HS-27A (cell line): Measurements from ENCODE around the gene CPOX.

ENCODE experiments used
- DNase-seq: peaks from one replicate; pipeline ENCODE4 v3.0.0-alpha.2; 2012; ENCODE audit warnings: low read depth, missing footprints

CPOX gene

GRCh38 chr3:98596087-98596486 lies 2.7 kb upstream of the CPOX start:
- no peak for DNase-seq

GRCh38 chr3:98594628-98595324 lies 1.4 kb upstream of the CPOX start:
- DNase-seq, result no peak

DNA sequence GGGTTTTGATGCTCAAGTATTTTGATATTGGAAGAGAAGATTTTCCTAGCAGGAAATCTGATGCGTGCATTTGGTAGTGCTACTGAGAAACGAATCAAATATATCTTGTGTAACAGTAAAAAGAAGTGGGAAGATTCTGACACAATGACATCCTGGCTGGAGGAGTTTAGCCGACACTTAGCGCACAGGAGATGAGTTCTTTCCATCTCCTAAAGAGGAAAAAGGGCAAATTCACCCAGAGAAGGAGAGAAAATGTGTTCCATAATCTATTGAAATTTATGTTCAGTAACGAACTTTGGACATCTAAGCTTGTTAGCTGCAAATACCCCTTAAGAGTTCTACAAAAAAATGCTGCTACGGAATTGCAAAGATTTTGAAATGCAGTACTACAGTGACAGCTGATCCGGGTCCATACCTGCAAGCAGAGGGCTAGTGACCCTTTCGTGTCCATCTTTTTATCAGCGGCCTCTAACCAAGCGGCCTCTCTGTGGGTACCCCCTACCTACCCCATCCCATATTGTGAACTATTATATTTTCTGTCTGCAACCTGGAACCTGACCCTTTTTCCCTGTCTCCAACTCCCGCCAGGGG lies 971 bp downstream of the CPOX start:
- DNase-seq, result no peak

GRCh38 chr3:98589331-98590036 lies 3.9 kb downstream of the CPOX start:
- DNase-seq, result no peak

- DNase-seq, result no peak
Measured at GRCh38 chr3:98588065-98588464, 5.3 kb downstream of the CPOX start.

DNA sequence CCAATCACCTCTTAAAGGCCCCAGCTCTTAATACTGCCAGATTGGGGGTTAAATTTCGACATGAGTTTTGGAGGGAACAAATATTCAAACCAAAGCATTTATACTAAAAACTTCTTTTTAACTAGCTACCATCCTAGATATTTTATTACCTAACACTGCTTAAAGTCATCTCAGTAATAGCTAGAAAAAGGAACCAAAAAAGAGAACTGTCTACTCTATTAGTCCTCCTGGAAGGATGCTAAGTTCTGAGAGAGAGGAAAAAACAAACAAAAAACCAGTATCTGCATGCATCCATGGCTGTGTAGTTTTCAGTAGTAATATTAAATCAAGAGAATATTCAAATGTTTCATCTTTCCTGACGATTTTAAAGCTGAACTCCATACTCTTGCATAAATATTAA lies 5.8 kb downstream of the CPOX start:
- no peak for DNase-seq

DNA sequence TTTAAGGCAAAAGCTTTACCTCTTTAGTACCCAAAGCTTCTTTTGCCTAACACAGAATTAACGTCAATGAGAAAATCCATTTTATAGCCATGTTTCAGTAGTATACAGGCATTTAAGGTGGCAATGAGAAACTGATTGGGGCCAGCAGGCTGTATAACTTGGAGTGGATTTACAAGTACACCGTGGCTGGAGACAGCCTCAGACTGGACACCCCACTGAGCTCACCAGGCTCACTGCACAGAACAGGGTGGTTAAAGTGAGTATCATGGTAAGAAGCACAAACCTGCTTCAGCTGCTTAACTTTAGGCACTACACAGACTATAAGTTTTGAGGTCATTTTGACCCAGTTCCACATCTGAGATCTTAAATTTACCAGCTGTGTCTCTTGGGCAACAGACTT lies 8.9 kb downstream of the CPOX start:
- no peak for DNase-seq

- no peak for DNase-seq
Measured at GRCh38 chr3:98583766-98584165, 9.6 kb downstream of the CPOX start.

- DNase-seq, result no peak
Measured at GRCh38 chr3:98582042-98582441, 11.4 kb downstream of the CPOX start.

DNA sequence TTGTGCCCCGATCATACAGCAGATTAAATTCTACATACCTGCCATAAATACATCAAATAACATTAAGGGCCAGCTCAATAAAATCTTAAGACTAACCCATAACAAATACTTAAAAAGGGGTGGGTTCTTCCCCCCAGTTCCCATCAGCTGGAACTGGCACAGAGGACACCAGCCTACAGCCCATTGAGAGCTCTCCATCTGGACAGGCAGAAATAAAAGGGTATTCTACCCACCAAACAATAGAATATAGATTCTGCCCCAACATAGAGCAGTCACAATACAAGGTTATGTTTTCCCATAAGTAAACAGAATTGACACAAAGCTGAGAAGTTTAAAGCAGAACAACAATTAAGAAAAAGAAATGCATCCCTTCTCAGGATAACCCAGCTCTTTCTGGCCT lies 11.9 kb downstream of the CPOX start:
- DNase-seq, result no peak

DNA sequence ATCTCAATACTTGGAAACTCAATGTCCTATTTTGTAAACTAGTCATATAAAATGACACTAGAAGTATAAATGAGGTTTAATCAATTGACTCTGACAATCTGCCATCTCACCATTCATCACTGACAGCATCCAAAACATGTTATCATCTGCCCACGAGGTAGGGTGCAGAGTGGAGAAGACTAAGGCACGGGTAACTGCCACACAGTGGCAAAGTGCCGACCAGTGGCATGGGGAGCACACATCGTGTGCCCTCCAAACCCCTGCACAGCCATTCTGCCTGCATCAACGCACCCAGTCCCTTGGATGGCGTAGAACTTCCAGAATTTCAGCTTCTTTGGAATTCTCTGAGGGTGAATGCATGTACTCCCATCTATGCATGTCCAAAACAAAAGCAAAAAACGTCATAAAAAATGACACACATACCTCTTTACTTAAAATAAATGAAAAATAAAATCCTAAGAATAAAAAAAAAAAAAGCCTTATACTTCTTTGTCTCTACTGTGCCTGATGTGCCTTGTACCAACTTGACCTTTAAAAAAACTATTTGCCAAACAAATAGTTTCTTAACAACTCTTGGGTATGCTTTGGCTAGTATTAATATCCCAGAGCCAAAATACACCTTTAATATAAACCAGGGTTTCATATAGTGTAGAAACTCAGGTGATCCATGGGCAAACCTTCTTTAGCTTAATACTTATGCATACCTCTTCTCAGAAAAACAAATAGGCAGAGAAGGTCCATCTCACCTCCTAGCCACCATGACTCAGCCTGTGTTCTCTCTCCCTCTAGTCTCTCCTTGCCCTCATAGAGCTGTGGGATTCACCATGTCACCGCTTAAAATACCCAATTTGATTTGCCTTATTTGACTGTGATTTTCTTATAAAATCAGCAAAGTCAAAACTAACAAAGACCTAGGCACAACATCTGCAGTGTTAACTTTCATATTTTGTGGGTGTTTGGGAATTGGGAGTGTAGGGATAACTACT lies 12.7 kb downstream of the CPOX start:
- DNase-seq, result no peak

DNA sequence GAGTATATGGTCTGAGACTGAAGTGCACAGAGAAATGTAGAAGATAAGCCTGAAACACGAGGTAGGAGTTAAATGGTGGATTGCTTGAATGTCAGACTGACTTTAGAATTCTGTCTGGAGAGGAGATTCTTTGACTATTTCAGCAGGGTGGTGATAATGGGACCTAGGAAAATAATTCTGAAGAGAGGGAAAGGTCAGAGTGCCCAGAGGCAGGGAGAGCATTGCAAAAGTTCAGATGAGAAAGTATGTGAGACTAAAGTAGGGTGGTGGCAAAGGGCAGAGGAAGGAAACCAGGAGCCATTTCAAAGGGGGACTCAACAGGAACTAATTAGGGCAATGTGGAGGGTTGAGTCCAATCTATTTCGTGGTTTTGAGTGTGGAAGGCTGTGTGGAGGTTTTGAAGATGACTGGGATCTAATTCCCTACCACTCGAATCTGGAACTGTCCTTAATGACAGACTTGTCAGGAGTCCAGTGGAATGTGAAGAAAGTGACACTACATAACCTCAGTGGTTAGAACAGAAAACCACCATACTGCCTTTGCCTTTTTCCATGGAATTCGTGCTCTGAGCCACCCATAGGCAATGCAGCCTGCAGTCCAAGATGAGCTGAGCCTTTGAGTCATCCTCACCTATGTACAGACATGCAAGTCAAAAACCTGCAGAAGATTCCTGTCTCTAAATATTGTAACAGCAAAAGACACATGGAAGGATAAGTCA lies 16.1 kb downstream of the CPOX start:
- no peak for DNase-seq

DNA sequence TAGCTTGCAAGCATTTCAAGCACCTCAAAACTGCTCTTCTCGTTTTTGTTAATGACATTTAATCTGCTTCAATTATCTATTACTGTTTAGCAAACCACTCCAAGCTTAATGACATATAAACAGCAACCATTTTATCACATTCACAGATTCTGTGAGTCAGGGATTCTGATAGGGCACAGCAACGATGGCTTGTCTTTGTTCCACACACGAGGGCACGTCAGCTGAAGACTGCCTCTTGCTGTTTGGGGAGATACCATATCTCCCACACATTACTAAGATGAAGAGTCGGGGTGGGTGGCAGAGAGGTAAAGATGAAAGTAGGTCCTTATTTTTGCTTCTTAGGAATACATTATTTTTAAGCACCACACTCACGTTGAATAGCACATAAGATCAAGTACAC lies 19.3 kb downstream of the CPOX start:
- no peak for DNase-seq

DNA sequence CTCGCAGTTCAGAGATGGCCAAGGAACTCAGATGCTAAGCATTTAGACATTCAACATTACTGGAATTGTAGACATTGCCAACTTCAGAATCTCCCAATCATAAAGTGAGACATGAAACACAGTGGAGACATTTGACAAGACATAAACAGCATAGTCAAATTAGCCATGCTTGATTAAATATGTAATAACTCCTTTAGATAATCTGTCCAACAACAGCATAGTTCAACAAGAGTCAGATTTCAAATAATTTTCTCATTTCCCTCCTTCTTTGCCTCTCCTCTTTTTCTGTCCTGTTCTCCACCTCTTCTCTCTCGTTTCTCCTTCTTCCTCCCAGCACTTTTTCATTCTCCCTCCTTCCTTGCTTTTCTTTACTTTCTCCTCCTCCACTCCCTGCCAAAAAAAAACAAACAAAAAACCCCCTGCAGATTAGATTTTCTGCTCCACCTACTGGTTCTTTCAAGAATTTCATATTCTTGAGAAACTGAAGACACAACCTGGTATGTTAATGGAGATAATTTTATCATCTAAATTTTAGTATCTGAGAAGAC lies 20.2 kb downstream of the CPOX start:
- no peak for DNase-seq

- DNase-seq, result no peak
Measured at GRCh38 chr3:98568402-98568801, 25.0 kb downstream of the CPOX start.

DNA sequence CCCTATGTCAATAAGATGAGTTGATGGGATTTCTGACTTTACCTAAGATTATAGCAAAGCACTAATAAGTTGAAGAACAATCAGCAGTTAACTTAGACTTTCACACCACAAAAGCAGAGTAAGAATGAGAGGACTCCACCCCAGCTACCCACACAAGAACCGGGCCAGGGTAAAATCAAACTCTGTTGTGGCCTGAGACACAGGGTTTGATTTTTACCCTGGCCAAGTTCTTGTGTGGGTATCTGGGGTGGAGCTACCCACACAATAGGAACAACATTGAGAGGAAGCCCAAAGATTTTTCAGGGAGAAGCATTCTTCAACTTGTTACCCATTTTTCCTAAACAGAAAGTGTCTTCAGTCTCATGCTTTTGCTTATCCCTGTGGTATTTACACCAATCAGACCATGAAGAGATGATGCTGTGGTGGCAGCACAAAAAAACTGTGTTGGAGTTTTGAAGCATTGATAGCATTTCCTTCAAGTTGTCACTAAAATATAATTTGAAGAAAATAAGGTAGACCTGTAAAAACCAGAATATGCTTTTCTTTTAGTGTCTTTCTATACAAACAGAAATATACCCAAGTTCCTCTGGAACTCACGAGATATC lies 25.6 kb downstream of the CPOX start:
- no peak for DNase-seq

- no peak for DNase-seq
Measured at GRCh38 chr3:98565843-98566242, 27.6 kb downstream of the CPOX start.

DNA sequence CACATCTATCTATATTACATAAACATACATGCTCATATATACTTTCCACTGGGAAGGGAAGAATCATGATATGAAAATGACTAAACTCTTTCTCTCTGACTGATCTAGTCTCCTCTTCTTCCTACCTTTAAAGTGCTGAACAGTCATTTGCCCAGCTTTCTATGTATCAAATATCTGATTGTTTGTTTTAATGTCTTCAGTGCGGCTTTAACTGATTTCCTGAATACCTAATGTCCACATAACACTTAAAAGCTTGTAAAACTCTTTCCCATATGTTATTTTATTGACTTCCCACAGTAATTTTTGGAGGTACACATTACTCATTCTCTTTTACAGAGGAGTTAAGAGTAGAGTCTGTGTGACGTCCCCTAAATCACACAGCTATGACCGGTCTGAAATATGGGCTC lies 28.2 kb downstream of the CPOX start:
- no peak for DNase-seq

DNA sequence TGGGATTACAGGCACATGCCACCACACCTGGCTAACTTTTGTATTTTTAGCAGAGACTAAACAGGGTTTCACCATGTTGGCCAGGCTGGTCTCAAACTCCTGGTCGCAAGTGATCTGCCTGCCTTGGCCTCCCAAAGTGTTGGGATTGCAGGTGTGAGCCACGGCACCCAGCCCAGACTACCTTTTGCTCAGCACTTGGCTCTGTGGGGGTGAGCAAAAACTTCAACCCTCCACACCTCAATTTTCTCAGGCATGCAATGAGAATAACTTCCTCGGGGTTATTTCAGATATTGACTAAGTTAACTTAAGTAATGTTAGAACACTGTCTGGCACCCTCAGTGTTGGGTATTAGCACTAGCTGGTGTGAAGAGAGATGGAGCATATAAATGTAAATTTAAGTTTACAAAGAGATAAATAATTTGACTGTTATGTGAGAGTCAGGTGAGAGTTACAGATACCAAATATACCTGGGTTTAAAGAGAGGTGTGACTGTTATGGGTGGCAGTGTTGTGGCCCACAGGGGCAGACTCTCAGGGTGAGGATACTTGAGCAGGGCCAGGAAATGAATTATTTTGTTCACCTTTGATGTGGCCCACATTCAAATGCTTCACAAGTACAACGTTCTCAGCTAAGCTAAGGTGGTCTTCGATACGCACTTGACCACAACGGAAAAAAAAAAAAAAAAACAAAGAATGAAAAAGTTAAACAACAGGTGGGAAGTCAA lies 29.0 kb downstream of the CPOX start:
- DNase-seq, result no peak

GRCh38 chr3:98563661-98564281 lies 29.6 kb downstream of the CPOX start:
- no peak for DNase-seq
